Measurements from ENCODE around the gene ABR.

GRCh38 chr17:1169221-1169928 is 10.4 kb downstream of the ABR start:
- TF ChIP-seq CTCF (conservative IDR thresholded peaks at IDR 0.05; ENCODE audit: low read depth, low read length) (no peak), EZH2phosphoT487 (IDR thresholded peaks at IDR 0.05; ENCODE audit: borderline replicate concordance, low read length) (no peak)
